ENCODE data around the gene MMD. TPM values are rescaled to one million over a fixed set of nuclear protein-coding genes. Genes with fewer than 3 reads are reported as not detected.
A peak's percentile ranks its signal among the peaks of the same experiment; 100 is the strongest.

The MMD gene
- total RNA-seq, 1 donor from 2014 or later, result 36.9 TPM

DNA sequence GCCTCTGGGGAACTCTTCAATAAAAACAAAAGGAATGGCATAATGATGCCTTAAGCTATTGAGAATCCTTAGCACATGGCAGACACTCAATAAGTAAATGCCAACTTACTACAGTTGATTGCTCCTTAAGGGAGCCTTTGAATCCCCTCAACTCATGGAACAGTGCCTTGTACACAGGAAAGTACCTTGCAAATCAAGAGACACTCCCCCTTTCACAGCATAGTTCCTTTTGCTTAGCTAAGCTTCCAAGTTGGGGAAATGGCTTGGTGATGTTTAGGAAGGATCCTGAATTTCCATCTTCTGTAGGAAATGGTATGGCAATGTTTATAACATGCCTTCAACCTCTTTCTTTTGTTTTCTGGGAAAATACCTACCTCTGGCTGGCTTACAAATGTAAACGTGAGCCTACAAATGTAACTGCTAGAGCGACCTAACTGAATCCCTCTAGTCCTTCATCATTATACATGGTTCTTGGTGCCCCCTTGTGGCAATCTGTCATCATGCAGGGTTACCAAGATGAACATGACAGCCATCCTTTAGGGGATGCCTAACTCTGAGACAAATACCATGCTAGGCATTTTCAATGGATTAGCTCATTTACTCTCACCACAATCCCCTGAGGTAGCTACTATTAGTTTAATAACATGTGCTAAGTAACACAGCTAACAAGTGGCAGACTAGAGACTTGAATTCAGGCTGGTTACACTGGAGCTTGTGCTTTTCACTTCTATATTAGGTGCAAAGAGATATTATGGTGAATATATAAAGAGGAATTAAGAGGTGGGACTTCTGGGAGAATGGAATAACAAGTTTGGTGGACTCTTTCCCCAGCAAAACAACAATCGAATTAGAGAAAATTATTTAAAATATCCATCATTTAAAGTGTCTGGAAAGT, 65.0 kb downstream of the MMD start:
- no peak overlapping the region for H3K4me3 Mint-ChIP-seq
- DNase-seq (ENCODE audit: extremely low spot score, unreplicated experiment), result no peak

DNA sequence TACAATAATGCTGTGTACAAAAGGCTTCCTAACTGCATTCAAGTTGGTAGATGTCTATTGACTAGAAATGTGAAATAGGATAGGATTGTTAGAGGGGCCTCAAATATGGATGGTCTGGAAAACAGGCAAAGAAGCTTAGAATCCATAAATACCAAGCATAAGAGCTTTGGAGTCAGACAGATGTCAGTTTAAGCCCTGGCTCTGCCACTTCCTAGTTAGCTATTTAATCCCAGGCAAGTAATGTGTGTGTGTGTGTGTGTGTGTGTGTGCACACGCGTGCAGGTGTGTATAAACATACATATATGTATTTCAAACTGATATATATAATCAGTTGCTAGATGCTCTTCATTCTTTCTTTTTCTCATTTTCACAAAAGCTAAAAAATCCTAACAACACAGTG, 66.7 kb downstream of the MMD start:
- H3K36me3 Mint-ChIP-seq, result no peaks in the 10 kb centered on the region
- H3K4me1 Mint-ChIP-seq (ENCODE audit: unreplicated experiment), result no peaks in the 10 kb centered on the region
- H3K27me3 Mint-ChIP-seq, result peaks cover 3% of the 10 kb centered on the region
- DNase-seq (ENCODE audit: extremely low spot score, unreplicated experiment), result no peak
- TF ChIP-seq, protein P1, sequence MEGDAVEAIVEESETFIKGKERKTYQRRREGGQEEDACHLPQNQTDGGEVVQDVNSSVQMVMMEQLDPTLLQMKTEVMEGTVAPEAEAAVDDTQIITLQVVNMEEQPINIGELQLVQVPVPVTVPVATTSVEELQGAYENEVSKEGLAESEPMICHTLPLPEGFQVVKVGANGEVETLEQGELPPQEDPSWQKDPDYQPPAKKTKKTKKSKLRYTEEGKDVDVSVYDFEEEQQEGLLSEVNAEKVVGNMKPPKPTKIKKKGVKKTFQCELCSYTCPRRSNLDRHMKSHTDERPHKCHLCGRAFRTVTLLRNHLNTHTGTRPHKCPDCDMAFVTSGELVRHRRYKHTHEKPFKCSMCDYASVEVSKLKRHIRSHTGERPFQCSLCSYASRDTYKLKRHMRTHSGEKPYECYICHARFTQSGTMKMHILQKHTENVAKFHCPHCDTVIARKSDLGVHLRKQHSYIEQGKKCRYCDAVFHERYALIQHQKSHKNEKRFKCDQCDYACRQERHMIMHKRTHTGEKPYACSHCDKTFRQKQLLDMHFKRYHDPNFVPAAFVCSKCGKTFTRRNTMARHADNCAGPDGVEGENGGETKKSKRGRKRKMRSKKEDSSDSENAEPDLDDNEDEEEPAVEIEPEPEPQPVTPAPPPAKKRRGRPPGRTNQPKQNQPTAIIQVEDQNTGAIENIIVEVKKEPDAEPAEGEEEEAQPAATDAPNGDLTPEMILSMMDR (conservative IDR thresholded peaks at IDR 0.05), result no peak
- no peak overlapping the region for H3K4me3 Mint-ChIP-seq
- no peak overlapping the region for H3K27ac Mint-ChIP-seq
- no peaks in the 10 kb centered on the region for H3K9me3 Mint-ChIP-seq

More for the DNA sequence above, 65.0 kb downstream of the MMD start:
- Mint-ChIP-seq H3K4me1 (ENCODE audit: unreplicated experiment) (no peaks in the 10 kb centered on the region), H3K36me3 (no peaks in the 10 kb centered on the region), H3K27me3 (peaks cover 3% of the 10 kb centered on the region), H3K27ac (no peak overlapping the region), H3K9me3 (peaks cover 1% of the 10 kb centered on the region)
- TF ChIP-seq, protein P1 (conservative IDR thresholded peaks at IDR 0.05), result peak; percentile 82

DNA sequence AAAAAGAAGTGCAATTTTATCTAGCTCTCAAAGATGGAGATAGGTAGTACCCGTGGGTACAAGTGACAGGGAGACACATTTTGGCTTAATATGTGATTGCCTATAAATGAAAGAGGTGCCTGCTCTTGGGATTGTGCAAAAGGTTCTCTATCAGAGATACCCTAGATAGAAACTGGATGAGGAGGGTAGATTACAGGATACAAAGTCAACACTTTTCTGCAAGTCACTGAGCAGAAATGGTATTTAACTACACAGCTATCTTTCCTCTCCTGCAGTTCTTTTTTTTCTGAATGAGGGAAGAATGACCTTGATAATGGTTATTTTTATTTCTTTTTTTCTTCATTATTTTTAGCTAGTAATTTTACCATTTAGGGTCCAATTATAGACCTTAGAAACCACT, 67.6 kb downstream of the MMD start:
- no peaks in the 10 kb centered on the region for H3K9me3 Mint-ChIP-seq
- no peaks in the 10 kb centered on the region for H3K36me3 Mint-ChIP-seq
- H3K4me3 Mint-ChIP-seq, result no peak overlapping the region
- no peak overlapping the region for H3K27ac Mint-ChIP-seq
- TF ChIP-seq, protein P1 (conservative IDR thresholded peaks at IDR 0.05), result no peak
- no peak for DNase-seq (ENCODE audit: extremely low spot score, unreplicated experiment)
- peaks cover 1% of the 10 kb centered on the region for H3K4me1 Mint-ChIP-seq (ENCODE audit: unreplicated experiment)
- peaks cover 3% of the 10 kb centered on the region for H3K27me3 Mint-ChIP-seq

DNA sequence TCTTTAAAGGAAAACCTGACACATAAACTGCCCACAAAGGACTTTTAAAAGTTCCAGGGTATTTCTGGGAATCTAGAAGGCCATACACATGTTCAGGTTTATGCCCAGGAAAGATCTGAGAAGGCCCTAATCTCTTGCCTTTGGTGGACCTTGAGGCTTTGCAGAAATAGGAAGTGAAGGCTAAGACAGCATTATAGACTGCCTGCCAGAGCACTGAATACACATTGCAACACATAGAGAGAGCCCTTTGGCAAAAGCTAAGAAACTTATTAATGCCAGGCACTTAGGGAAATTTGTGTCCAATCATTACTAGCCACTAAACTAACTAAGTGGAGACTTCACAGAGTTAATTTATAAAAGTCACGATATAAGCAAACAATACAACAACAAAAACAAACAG, 70.4 kb downstream of the MMD start:
- TF ChIP-seq, protein P1 (conservative IDR thresholded peaks at IDR 0.05), result no peak
- H3K9me3 Mint-ChIP-seq, result no peaks in the 10 kb centered on the region
- peaks cover 7% of the 10 kb centered on the region for H3K4me1 Mint-ChIP-seq (ENCODE audit: unreplicated experiment)
- no peak overlapping the region for H3K27ac Mint-ChIP-seq
- H3K4me3 Mint-ChIP-seq, result no peak overlapping the region
- no peak for DNase-seq (ENCODE audit: extremely low spot score, unreplicated experiment)
- no peaks in the 10 kb centered on the region for H3K27me3 Mint-ChIP-seq
- H3K36me3 Mint-ChIP-seq, result no peaks in the 10 kb centered on the region

DNA sequence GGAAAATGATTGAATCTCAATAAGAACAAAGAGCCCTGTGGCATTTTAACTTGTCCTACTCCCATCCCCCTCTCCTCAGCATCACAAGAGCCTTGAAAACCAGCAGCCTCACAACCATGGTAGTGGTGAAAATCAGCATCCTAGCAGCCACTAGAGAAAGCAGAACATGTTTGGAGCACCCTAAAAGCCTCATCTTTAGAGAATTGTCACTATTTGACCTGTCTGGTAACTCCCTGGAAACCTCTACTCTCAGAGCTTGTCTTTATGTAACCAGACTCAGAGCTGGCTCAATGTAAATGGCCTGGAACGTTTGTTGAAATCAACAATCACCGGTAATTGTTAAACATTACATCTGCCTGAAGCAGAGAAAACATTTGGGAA, 70.8 kb downstream of the MMD start:
- TF ChIP-seq, protein P1 (conservative IDR thresholded peaks at IDR 0.05), result no peak
- no peak overlapping the region for H3K27ac Mint-ChIP-seq
- no peaks in the 10 kb centered on the region for H3K9me3 Mint-ChIP-seq
- no peak overlapping the region for H3K4me3 Mint-ChIP-seq
- H3K36me3 Mint-ChIP-seq, result no peaks in the 10 kb centered on the region
- no peak for DNase-seq (ENCODE audit: extremely low spot score, unreplicated experiment)
- H3K27me3 Mint-ChIP-seq, result no peaks in the 10 kb centered on the region
- peaks cover 7% of the 10 kb centered on the region for H3K4me1 Mint-ChIP-seq (ENCODE audit: unreplicated experiment)
